RWPE1 (cell line): ENCODE data around the gene FMC1.

Source experiments
- CTCF ChIA-PET: fragments of 350-600 bp; sonication (Branson Sonifier 250); formaldehyde crosslinking; extraction: SDS; loops from one replicate; lab custom pipeline; 2021; lab: Yijun Ruan, JAX
- POLR2A ChIA-PET: fragments of 400-600 bp; formaldehyde crosslinking; extraction: SDS; loops from one replicate; lab custom pipeline; 2020; ENCODE audit warnings: antibody characterized with exemption; ENCODE audit not compliant: low non-redundant PET; lab: Yijun Ruan, JAX
- DNase-seq: peaks from one replicate; pipeline ENCODE4 v3.0.0; 2012; ENCODE audit warnings: low spot score
- H3K27ac ChIP-seq: fragments of 450-650 bp; 2 replicates; pipeline ENCODE4 v1.5.1; 2017
- TF ChIP-seq, protein P1 (sequence below): fragments of 450-650 bp; conservative IDR thresholded peaks from 2 replicates; pipeline ENCODE4 v1.5.1; 2017; ENCODE audit warnings: low read depth, mild to moderate bottlenecking

Gene FMC1

DNA sequence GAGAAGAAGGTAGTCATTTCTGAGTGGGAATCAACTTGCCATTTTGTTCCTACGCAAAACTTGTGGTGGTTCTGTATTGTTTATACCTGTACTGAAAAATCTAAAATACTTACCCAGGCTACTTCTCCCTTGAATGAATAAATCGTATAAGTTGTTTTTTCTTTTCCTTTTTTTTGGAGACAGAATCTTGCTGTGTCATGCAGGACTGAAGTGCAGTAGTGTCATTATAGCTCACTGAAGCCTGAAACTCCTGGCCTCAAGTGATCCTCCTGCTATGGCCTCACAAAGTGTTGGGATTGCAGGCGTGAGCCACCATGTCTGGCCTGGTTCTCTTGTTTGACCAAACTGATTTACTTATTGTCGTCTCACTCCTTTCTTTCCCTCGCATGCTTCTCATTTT lies 46.5 kb downstream of the FMC1 start:
- TF ChIP-seq, protein P1, sequence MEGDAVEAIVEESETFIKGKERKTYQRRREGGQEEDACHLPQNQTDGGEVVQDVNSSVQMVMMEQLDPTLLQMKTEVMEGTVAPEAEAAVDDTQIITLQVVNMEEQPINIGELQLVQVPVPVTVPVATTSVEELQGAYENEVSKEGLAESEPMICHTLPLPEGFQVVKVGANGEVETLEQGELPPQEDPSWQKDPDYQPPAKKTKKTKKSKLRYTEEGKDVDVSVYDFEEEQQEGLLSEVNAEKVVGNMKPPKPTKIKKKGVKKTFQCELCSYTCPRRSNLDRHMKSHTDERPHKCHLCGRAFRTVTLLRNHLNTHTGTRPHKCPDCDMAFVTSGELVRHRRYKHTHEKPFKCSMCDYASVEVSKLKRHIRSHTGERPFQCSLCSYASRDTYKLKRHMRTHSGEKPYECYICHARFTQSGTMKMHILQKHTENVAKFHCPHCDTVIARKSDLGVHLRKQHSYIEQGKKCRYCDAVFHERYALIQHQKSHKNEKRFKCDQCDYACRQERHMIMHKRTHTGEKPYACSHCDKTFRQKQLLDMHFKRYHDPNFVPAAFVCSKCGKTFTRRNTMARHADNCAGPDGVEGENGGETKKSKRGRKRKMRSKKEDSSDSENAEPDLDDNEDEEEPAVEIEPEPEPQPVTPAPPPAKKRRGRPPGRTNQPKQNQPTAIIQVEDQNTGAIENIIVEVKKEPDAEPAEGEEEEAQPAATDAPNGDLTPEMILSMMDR: no peak
- POLR2A ChIA-PET: no interaction called here
- no peak for DNase-seq
- CTCF ChIA-PET: no interaction called here
- H3K27ac ChIP-seq: no peak overlapping the region

DNA sequence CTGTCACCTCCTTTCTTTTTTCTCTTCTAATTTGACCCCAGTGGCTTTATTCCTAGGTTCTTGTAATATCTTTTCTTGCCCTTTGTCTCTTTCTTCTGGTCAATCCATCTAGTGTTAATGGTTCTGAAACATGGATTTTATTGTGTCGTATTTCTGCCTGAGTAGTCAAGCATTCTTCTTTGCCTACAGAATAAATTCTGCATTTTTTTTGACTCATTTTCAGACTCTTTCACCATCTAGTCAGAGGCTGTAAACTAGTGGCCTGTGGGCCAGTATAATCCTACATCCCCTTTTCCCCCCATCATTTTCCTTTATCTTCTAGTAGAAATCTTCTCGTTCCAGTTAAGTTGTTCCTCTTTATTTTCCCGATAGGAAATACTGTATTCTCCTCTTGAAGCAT lies 48.0 kb downstream of the FMC1 start:
- no peak overlapping the region for H3K27ac ChIP-seq
- ChIA-PET CTCF (no interaction called here), POLR2A (no interaction called here)
- TF ChIP-seq, protein P1: no peak
- no peak for DNase-seq

DNA sequence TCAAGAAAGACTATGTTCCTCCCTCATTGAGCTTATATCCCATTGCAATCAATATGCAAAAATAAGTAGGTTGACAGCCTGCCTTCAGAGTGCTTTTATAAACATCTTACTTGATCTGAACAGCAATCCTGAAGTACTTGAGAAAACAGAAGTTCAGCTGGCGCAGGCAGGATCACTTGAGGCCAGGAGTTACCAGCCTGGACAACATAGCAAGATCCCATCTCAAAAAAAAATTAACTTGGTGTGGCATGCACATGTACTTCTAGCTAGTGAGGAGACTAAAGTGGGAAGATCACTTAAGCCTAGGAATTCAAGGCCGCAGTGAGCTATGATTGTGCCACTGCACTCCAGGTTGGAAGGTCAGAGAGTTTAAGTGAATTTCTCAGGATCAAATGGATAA lies 48.6 kb downstream of the FMC1 start:
- no peak for DNase-seq
- POLR2A ChIA-PET: no interaction called here
- CTCF ChIA-PET: no interaction called here
- TF ChIP-seq, protein P1: no peak
- no peak overlapping the region for H3K27ac ChIP-seq

DNA sequence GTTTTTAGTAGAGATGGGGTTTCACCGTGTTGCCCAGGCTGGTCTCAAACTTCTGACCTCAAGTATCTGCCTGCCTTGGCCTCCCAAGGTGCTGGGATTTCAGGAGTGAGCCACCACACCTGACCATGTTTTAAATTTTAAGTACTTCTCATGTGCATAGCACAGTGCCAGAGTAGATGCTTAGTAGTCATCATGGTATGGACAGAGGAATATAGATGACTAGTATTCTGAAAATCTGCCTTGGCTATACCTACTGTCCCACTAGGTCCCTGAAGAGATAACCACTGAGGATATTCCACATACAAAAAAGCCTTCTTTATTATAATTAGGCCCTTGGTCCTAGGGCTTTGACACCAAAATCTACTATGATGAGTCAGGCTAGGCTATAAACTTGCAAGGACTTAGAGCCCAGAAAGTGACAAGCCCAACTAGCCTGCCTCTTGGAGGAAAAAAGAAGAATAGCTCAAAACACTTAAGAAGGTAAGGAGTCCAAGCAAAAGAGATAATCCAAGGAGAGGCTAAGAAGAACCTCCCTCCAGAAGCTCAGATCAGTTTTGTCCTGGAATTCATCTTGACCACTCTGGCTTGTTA lies 52.6 kb downstream of the FMC1 start:
- DNase-seq: no peak
- ChIA-PET CTCF (no interaction called here), POLR2A (interaction anchor here (1.1 kb wide), 1 partner anchor 13 kb away, joined by 3 read pairs; no protein-coding TSS in a partner anchor)
- H3K27ac ChIP-seq: no peak overlapping the region
- TF ChIP-seq, protein P1: no peak

DNA sequence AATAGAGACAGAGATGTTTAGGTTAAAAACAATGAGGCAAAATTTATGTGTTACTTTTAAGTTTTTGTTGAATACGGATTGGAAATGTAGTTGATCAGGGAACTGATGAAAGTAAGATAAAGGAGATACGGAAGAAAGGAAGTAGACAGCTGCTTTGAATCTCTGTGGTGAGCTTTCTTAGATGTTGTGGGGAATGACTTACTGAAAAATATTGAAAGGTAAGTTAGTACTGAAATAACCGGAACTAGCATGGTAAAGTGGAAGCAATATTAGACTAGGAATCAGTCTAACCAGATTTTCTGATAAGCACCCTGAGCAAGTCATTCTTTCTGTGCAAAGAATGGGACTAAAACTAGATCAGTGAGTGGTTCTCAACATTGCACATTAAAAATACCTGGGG lies 53.4 kb downstream of the FMC1 start:
- CTCF ChIA-PET: no interaction called here
- no peak for DNase-seq
- POLR2A ChIA-PET: interaction anchor here (1.1 kb wide), 1 partner anchor 14 kb away, joined by 3 read pairs; no protein-coding TSS in a partner anchor

More for the DNA sequence above, 53.4 kb downstream of the FMC1 start:
- H3K27ac ChIP-seq: no peak overlapping the region
- TF ChIP-seq, protein P1: no peak
